GM12801 (cell line): ENCODE measurements around the gene CDX1.

Experiments
- CTCF ChIP-seq: IDR thresholded peaks from one replicate; pipeline ENCODE4 v1.5.1; 2011; ENCODE audit warnings: control low read depth; ENCODE audit not compliant: insufficient read length; ENCODE audit errors: extremely low read depth

The CDX1 gene

GRCh38 chr5:150143350-150144245 is 23.0 kb upstream of the CDX1 start:
- TF ChIP-seq CTCF, result no peak

- TF ChIP-seq CTCF, result no peak
These were observed 22.3 kb upstream of the CDX1 start for GRCh38 chr5:150144246-150144801.

DNA sequence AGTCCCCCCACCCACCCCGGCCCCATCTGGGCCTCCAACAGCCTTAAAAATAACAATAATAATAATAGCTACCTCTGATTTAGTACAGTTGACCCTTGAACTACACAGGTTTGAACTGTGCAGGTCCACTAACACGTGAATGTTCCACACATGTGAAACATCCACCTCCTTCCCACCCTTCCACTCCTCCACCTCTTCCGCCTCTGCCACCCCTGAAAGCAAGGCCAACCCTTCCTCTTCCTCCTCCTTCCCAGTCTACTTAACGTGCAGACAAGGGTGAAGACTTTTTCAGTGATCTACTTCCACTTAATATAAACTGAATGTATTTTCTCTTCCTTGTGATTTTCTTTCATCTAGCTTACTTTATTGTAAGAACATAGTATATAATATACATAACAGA is 21.7 kb upstream of the CDX1 start:
- no peak for TF ChIP-seq CTCF

GRCh38 chr5:150146235-150146634 is 20.3 kb upstream of the CDX1 start:
- TF ChIP-seq CTCF, result no peak

- no peak for TF ChIP-seq CTCF
These were observed 19.5 kb upstream of the CDX1 start for GRCh38 chr5:150146862-150147601.

GRCh38 chr5:150147670-150148069 is 18.9 kb upstream of the CDX1 start:
- TF ChIP-seq CTCF, result no peak
